Activated T-cell treated with anti-CD3 and anti-CD28 coated beads for 1 hour (primary cell): ENCODE data around the gene IFI27L2.

Experiments
- DNase-seq: peaks from one replicate; pipeline ENCODE4 v3.0.0-alpha.2; 2020; ENCODE audit warnings: low read depth

IFI27L2 gene

GRCh38 chr14:94152676-94153075, 23.3 kb upstream of the IFI27L2 start:
- no peak for DNase-seq

- DNase-seq: no peak
Observed at GRCh38 chr14:94145902-94146527, 16.6 kb upstream of the IFI27L2 start.

- no peak for DNase-seq
Observed at GRCh38 chr14:94144765-94145164, 15.4 kb upstream of the IFI27L2 start.

GRCh38 chr14:94143711-94144110, 14.3 kb upstream of the IFI27L2 start:
- DNase-seq: no peak

GRCh38 chr14:94143239-94143638, 13.8 kb upstream of the IFI27L2 start:
- no peak for DNase-seq

GRCh38 chr14:94142836-94143235, 13.4 kb upstream of the IFI27L2 start:
- DNase-seq: no peak

- no peak for DNase-seq
Observed at GRCh38 chr14:94142247-94142646, 12.8 kb upstream of the IFI27L2 start.

GRCh38 chr14:94139421-94139820, 10.0 kb upstream of the IFI27L2 start:
- DNase-seq: no peak

- DNase-seq: no peak
Observed at GRCh38 chr14:94139006-94139405, 9.6 kb upstream of the IFI27L2 start.

- no peak for DNase-seq
Observed at GRCh38 chr14:94138251-94138650, 8.8 kb upstream of the IFI27L2 start.

GRCh38 chr14:94136575-94137331, 7.3 kb upstream of the IFI27L2 start:
- DNase-seq: peak; percentile 78

- no peak for DNase-seq
Observed at GRCh38 chr14:94135476-94135875, 6.1 kb upstream of the IFI27L2 start.

- peak; percentile 43 for DNase-seq
Observed at GRCh38 chr14:94132285-94132887, 3.0 kb upstream of the IFI27L2 start.

GRCh38 chr14:94129758-94130414, 482 bp upstream of the IFI27L2 start:
- DNase-seq: peak; percentile 11

- no peak for DNase-seq
Observed at GRCh38 chr14:94128216-94128839, 1.1 kb downstream of the IFI27L2 start.

GRCh38 chr14:94127330-94127729, 2.1 kb downstream of the IFI27L2 start:
- DNase-seq: no peak

GRCh38 chr14:94126800-94127199, 2.6 kb downstream of the IFI27L2 start:
- DNase-seq: no peak

- DNase-seq: no peak
Observed at GRCh38 chr14:94126419-94126677, 3.1 kb downstream of the IFI27L2 start.

- no peak for DNase-seq
Observed at GRCh38 chr14:94125659-94126418, 3.6 kb downstream of the IFI27L2 start.

GRCh38 chr14:94124582-94125377, 4.6 kb downstream of the IFI27L2 start:
- no peak for DNase-seq

- DNase-seq: no peak
Observed at GRCh38 chr14:94123868-94124267, 5.5 kb downstream of the IFI27L2 start.
